Cardiac muscle cell (in vitro differentiated cells and primary cell): ENCODE measurements around the gene PJVK. TPM values are rescaled to one million over a fixed set of nuclear protein-coding genes. Genes with fewer than 3 reads are reported as not detected.
"Not testable (repeated sequence)": the region's sequence is repeated elsewhere in the genome, so short reads cannot be mapped to it uniquely, and the experiment has no call there.

Source experiments
- DNase-seq, 2 donors: peaks; one replicate each; pipeline versions ENCODE4 v3.0.0 to v3.0.0-alpha.2; 2010 to 2017; ENCODE audit warnings: low read depth in 1 of 2, low spot score in 1 of 2
- H3K27ac ChIP-seq: fragments of 200-600 bp; sonication (generic); 2 replicates; pipeline ENCODE4 v1.5.1; 2016
- H3K27me3 ChIP-seq: fragments of 200-600 bp; sonication (generic); 2 replicates; pipeline ENCODE4 v1.6.0; 2016; ENCODE audit warnings: control low read depth
- H3K36me3 ChIP-seq: fragments of 200-600 bp; sonication (generic); 2 replicates; pipeline ENCODE4 v1.5.1; 2016; ENCODE audit warnings: control low read depth
- H3K4me1 ChIP-seq: fragments of 200-600 bp; sonication (generic); 2 replicates; pipeline ENCODE4 v1.8.1; 2017; ENCODE audit warnings: low read depth, mild to moderate bottlenecking, mixed run types
- H3K4me3 ChIP-seq: fragments of 200-600 bp; sonication (generic); 2 replicates; pipeline ENCODE4 v1.5.1; 2016; ENCODE audit warnings: mild to moderate bottlenecking
- H3K9me3 ChIP-seq: fragments of 200-600 bp; sonication (generic); 2 replicates; pipeline ENCODE4 v1.5.1; 2017; ENCODE audit warnings: low read depth, mild to moderate bottlenecking, control low read depth
- polyA plus RNA-seq: library from polyadenylated mRNA; unstranded; fragments of >200 nt; fragmentation: Nextera tagmentation; extraction: Ambion mirVana; gene quantifications from 2 replicates; pipeline ENCODE4 v1.2.1, GENCODE V29; 2016
- total RNA-seq: library from RNA; depleted of rRNA; stranded (reverse); fragments of >200 nt; gene quantifications from 2 replicates; pipeline ENCODE4 v1.2.3, GENCODE V29; 2016
- TF ChIP-seq, protein P1 (sequence below): IDR thresholded peaks from 2 replicates; pipeline ENCODE4 v1.5.1; 2012; ENCODE audit warnings: low read depth, mild to moderate bottlenecking, low read length

PJVK gene
- total and polyA plus RNA-seq, 2 experiments from 2014 or later: 6.9 to 13.3 TPM

DNA sequence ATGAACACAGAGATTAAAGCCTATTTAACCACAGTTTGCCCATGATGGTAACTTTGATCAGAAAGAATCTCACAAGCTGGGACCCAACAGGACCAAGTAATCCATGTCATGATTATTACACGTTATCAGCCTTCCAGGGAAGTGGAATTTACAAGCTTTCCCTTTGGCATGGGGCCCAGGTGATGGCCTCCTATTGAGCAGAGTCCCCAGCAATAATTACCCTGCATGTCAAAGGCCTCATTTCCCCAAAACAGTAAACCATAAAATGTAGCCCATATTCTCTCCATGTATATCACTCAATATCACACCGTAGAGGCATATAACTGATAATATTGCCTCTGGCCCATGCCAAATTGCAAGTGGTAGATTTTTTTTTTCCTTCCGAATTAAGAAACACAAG lies 39.1 kb upstream of the PJVK start:
- Histone ChIP-seq H3K27ac (no peak overlapping the region), H3K9me3 (no peaks in the 10 kb centered on the region), H3K27me3 (no peaks in the 10 kb centered on the region), H3K4me1 (no peaks in the 10 kb centered on the region), H3K36me3 (no peaks in the 10 kb centered on the region), H3K4me3 (no peak overlapping the region)
- TF ChIP-seq, protein P1, sequence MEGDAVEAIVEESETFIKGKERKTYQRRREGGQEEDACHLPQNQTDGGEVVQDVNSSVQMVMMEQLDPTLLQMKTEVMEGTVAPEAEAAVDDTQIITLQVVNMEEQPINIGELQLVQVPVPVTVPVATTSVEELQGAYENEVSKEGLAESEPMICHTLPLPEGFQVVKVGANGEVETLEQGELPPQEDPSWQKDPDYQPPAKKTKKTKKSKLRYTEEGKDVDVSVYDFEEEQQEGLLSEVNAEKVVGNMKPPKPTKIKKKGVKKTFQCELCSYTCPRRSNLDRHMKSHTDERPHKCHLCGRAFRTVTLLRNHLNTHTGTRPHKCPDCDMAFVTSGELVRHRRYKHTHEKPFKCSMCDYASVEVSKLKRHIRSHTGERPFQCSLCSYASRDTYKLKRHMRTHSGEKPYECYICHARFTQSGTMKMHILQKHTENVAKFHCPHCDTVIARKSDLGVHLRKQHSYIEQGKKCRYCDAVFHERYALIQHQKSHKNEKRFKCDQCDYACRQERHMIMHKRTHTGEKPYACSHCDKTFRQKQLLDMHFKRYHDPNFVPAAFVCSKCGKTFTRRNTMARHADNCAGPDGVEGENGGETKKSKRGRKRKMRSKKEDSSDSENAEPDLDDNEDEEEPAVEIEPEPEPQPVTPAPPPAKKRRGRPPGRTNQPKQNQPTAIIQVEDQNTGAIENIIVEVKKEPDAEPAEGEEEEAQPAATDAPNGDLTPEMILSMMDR: no peak
- DNase-seq: no peak

DNA sequence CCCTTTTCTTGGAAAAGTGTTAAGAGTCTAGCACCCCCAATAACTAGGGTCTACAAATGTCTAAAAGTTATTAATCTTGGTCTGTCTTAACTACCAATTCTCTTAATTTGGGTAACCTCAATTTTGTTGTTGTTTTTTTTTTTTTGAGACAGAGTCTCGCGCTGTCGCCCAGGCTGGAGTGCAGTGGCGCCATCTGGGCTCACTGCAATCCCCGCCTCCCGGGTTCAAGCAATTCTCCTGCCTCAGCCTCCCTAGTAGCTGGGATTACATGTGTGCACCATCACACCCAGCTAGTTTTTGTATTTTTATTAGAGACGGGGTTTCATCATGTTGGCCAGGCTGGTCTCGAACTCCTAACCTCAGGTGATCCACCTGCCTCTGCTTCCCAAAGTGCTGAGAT lies 38.7 kb upstream of the PJVK start:
- not testable (repeated sequence) for H3K9me3 ChIP-seq, H3K4me1 ChIP-seq, H3K27me3 ChIP-seq, H3K36me3 ChIP-seq, H3K4me3 ChIP-seq, DNase-seq, H3K27ac ChIP-seq

DNA sequence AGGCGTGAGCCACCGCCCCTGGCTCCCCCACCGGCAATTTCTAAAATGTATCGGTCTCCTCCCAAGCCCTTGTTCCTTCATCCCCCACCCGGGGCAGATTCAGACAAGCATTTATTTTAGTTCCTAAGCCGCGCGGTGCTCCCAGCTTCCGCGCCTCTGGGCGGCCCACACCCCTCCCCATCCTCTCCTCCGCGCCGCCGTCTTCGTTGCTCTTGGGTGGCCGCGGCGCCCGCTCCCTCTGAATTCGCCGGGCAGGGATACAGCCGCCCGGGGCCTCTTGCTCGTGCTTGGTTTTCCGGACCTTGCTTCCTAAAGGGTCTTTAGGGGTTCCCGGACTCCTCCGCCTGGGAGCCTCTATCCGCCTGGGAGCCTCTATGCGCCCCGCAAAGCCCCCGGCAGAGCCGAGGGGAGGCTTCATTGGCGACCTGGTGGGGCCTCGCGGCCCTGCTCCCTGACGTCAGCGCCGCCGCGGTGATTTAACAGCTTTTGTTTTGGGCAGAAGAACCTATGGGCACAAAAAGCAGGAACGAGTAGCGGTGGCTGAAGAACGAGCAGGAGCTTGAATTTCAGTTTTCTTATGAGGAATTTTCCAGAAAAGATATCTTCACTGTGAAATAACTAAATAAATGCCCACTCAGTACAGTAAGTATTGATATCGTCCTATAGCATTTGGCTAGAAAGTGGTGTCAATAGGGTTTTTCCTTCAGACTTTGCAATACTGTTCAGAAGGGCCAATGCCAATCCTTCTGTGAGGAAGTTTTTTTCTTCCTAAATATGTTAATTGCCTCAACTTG lies 37.5 kb upstream of the PJVK start:
- H3K36me3 ChIP-seq: no peaks in the 10 kb centered on the region
- H3K4me3 ChIP-seq: peak overlapping the region; percentile 37
- peak overlapping the region; percentile 44 for H3K27ac ChIP-seq
- peak; percentile 79 to 85 for DNase-seq
- H3K9me3 ChIP-seq: no peaks in the 10 kb centered on the region
- TF ChIP-seq, protein P1: no peak
- no peaks in the 10 kb centered on the region for H3K27me3 ChIP-seq
- H3K4me1 ChIP-seq: no peaks in the 10 kb centered on the region

DNA sequence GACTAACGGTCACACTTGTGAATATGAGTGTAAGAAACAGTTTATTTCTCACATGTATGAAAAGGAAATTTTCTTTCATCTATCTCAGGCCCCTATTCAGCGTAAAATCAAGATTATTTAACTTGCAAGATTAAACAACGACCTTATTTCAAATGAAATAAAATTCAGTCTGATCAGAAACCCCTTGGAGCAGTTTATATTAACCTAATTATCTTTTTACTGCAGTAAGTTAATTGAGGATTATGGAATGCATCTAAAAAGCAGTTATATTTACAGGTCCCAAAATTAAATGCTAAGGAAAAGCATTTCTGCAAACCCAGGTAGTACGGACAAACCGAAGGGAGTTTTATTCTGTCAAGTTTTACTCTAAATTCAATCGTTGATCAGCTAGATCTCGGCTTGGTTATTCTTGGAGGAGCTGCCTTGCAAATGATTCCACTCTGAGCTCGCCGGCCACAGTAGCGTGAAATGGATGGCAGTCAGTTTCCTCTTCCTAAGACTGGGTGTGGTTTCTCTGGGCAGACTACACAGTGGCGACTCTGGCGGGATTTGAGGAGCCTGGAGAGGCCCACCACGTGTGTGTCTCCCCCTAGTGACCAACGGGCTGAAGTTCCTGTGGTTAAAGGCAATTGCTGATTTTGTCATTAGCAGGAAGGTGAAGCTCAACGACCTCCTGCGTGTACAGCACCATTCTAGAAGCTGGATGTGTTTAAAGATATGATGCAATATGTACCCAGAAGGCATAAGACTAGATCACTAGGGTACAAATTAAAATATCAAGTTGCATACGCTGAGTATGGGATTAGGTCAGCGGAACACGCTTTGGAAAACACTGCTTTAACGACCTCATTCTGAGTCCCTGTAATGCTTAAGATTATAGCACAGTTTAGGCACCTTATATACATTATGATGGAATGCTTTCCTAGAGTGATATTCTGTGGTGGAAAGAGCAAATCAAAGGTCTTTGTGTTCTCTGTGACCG lies 36.6 kb upstream of the PJVK start:
- Histone ChIP-seq H3K9me3 (no peaks in the 10 kb centered on the region), H3K4me3 (peak overlapping the region; percentile 37), H3K4me1 (no peaks in the 10 kb centered on the region), H3K27me3 (no peaks in the 10 kb centered on the region), H3K27ac (no peak overlapping the region), H3K36me3 (no peaks in the 10 kb centered on the region)
- DNase-seq: peak; percentile 94 to 97
- TF ChIP-seq, protein P1: peak; percentile 98

DNA sequence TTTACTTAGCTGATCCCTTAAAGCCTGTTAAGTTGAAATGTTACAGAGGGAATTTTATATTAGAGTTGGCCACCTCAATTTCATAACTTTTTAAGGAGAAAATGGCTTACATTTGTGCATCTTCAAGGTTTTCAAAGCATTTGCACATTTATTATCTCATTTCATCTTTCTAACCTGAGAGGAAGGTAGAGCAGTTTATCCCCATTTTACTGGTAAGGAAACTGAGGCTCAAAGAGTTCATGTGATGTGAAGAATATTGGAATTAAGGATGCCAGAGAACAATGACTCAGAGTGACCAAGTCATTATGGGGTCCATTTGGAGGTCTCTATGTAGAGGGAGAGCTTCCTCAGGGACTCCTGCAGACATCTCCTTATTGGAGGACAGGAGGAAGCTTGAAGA lies 35.2 kb upstream of the PJVK start:
- TF ChIP-seq, protein P1: no peak
- no peak for DNase-seq
- Histone ChIP-seq H3K27me3 (no peaks in the 10 kb centered on the region), H3K4me3 (no peak overlapping the region), H3K9me3 (no peaks in the 10 kb centered on the region), H3K4me1 (no peaks in the 10 kb centered on the region), H3K27ac (no peak overlapping the region), H3K36me3 (no peaks in the 10 kb centered on the region)

DNA sequence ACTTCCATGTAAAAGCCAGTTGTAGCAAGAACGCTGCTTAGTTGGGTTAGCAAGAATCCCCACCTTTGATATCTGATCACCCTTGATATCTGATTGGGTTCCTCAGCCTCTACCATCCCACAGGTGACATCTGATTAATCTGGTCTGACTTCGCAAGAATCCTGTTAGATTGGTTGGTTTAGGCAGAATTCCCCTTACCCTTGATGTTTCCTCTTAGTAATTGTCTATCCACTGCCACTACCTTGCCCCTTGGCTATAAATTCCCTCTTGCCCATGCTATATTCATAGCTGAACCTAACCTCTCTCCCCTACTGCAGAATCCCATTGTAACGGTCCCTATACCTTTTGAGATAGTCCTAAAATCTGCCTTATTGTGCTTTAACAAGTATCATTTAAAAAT lies 33.3 kb upstream of the PJVK start:
- H3K36me3 ChIP-seq: no peaks in the 10 kb centered on the region
- no peaks in the 10 kb centered on the region for H3K9me3 ChIP-seq
- no peak overlapping the region for H3K27ac ChIP-seq
- TF ChIP-seq, protein P1: no peak
- no peak overlapping the region for H3K4me3 ChIP-seq
- H3K27me3 ChIP-seq: no peaks in the 10 kb centered on the region
- H3K4me1 ChIP-seq: no peaks in the 10 kb centered on the region
- no peak for DNase-seq
